ENCODE measurements around the gene NPHP4. TPM values are rescaled to one million over a fixed set of nuclear protein-coding genes. Genes with fewer than 3 reads are reported as not detected.

NPHP4 gene
- total RNA-seq, 4 donors from 2014 or later, result 13.7 to 29.3 (median 18.6) TPM

GRCh38 chr1:5906966-5907365, 85.3 kb downstream of the NPHP4 start:
- TF ChIP-seq CTCF (IDR thresholded peaks at IDR 0.05), result no peak
- DNase-seq (ENCODE audit: low spot score) (no peak), ATAC-seq (ENCODE audit: low FRiP score) (no peak)

GRCh38 chr1:5906116-5906515, 86.1 kb downstream of the NPHP4 start:
- no peak for DNase-seq (ENCODE audit: low spot score)
- no peak for TF ChIP-seq CTCF (IDR thresholded peaks at IDR 0.05)
- no peak for ATAC-seq (ENCODE audit: low FRiP score)

- TF ChIP-seq CTCF (IDR thresholded peaks at IDR 0.05), result no peak
- ATAC-seq (ENCODE audit: low FRiP score) (no peak), DNase-seq (ENCODE audit: low spot score) (no peak)
Measured at GRCh38 chr1:5905436-5905835, 86.8 kb downstream of the NPHP4 start.

- no peak for ATAC-seq (ENCODE audit: low FRiP score)
- no peak for DNase-seq (ENCODE audit: low spot score)
- TF ChIP-seq CTCF (IDR thresholded peaks at IDR 0.05), result no peak
Measured at GRCh38 chr1:5904551-5904950, 87.7 kb downstream of the NPHP4 start.

- no peak for TF ChIP-seq CTCF (IDR thresholded peaks at IDR 0.05)
- DNase-seq (ENCODE audit: low spot score), result no peak
- no peak for ATAC-seq (ENCODE audit: low FRiP score)
Measured at GRCh38 chr1:5903680-5904079, 88.5 kb downstream of the NPHP4 start.

GRCh38 chr1:5903031-5903430, 89.2 kb downstream of the NPHP4 start:
- no peak for DNase-seq (ENCODE audit: low spot score)
- no peak for TF ChIP-seq CTCF (IDR thresholded peaks at IDR 0.05)
- no peak for ATAC-seq (ENCODE audit: low FRiP score)

- ATAC-seq (ENCODE audit: low FRiP score) (no peak), DNase-seq (ENCODE audit: low spot score) (no peak)
- TF ChIP-seq CTCF (IDR thresholded peaks at IDR 0.05), result no peak
Measured at GRCh38 chr1:5901841-5902240, 90.4 kb downstream of the NPHP4 start.

Measured in omental fat pad (tissue), 4 donors.